Kidney tubule cell (primary cell): ENCODE measurements around the gene NDUFB10.
A peak's percentile ranks its signal among the peaks of the same experiment; 100 is the strongest.
"Not testable (repeated sequence)": the region's sequence is repeated elsewhere in the genome, so short reads cannot be mapped to it uniquely, and the experiment has no call there.

Source experiments
- DNase-seq: peaks from one replicate; pipeline ENCODE4 v3.0.0-alpha.2; 2018; ENCODE audit warnings: low spot score

The NDUFB10 gene

DNA sequence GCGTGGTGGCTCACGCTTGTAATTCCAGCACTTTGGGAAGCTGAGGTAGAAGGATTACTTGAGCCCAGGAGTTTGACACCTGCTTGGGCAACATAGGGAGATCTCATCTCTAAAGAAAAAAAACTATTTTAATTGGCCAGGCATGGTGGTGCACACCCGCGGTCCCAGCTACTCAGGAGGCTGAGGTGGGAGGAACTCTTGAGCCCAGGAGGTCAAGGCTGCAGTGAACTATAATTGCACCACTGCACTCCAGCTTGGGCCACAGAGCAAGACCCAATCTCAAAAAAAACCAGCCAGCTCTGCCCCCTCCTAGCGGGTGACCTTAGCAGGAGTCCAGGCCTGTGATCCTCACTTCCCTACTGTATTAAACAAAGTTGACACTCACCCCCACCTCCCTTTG is 35.2 kb upstream of the NDUFB10 start:
- DNase-seq, result no peak

DNA sequence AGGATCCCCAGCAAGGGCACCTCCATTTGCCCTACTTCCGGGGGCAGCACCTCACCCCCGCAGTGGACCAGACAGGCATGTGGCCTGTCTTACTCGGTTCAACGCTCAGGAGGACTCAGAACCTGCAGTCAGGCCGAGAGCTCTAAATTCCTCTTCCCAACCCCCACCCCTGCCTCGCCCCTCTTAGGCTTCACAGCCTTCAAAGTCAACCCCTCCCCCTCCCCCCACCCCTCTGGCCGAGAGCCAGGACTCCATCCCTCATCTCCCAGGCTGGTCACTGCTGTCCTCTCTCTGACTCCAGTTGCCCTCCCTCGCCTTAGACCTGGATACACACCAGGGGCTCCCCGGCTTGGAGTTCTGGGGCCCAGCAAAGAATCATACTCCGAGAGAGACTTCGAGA is 33.1 kb upstream of the NDUFB10 start:
- DNase-seq, result peak; percentile 19

DNA sequence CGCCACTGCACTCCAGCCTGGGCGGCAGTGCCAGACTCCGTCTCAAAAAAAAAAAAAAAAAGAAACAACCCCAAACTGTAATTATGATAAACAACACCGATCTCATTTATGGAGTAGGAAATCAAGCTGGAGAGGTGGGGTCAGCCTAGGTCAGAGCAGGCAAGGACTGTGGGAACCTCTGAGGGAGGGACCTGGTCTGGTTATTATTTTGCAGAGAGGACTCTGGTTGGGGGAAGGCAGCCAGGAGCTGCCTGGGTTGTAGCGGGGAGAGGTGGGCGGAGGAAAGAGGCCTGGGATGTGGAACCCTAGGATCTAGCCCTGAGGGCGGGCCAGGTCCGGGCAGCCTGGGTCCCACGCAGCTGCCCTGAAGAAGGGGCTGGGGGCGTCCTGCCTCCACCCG is 30.2 kb upstream of the NDUFB10 start:
- DNase-seq, result peak; percentile 30

DNA sequence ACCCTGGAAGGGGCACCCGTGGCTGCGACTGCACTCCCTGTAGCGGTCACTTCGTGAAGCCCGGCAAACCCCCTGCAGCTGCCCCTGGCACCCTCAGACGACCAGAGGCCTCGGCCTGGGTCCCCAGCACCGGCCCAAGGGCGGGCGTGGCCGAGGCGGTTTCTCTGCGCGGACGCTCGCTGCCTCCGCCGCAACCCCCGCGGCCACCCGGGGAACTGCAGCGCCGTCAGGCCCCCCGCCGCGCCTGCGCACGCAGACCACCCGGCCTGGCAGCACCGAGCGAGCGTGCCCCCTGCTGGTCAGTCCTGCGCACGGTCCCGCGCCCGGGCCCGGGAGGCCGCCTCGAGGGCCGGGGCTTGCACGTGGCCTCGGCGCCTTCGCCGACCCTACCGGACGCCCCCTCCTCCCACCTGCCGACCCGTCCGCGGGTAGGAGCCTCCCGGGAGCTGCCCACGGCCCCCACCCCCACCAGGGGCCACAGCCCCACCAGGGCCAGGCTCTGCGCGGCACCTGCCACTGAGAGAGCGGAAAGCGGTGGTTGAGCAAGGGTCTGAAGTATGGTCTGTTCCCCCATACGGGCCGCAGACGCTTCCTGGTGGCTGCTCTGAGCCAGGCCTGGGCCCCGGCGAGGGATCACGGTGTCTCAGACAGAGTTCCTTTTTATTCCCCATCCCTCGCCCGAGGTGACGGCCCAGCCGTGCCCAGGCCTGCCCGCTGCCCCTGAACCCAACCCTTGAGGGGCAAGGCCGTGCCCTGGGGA is 29.6 kb upstream of the NDUFB10 start:
- peak; percentile 87 for DNase-seq

DNA sequence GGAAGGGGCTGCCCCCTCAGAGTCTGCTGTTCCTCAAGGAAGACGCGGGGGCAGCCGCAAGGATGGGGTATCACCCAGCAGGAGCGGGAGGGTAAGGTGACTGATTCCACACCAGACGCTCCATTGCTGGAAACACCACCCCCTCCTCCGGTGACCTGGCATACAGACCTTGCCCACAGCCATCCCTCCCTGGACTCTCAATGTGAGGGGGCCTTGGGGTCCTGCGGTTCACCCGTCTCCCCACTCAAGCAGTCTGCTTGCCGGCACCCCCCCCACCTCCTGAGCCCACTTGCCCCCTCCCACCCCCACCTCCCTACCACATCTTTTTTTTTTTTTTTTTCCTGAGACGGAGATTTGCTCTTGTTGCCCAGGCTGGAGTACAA is 29.0 kb upstream of the NDUFB10 start:
- no peak for DNase-seq

DNA sequence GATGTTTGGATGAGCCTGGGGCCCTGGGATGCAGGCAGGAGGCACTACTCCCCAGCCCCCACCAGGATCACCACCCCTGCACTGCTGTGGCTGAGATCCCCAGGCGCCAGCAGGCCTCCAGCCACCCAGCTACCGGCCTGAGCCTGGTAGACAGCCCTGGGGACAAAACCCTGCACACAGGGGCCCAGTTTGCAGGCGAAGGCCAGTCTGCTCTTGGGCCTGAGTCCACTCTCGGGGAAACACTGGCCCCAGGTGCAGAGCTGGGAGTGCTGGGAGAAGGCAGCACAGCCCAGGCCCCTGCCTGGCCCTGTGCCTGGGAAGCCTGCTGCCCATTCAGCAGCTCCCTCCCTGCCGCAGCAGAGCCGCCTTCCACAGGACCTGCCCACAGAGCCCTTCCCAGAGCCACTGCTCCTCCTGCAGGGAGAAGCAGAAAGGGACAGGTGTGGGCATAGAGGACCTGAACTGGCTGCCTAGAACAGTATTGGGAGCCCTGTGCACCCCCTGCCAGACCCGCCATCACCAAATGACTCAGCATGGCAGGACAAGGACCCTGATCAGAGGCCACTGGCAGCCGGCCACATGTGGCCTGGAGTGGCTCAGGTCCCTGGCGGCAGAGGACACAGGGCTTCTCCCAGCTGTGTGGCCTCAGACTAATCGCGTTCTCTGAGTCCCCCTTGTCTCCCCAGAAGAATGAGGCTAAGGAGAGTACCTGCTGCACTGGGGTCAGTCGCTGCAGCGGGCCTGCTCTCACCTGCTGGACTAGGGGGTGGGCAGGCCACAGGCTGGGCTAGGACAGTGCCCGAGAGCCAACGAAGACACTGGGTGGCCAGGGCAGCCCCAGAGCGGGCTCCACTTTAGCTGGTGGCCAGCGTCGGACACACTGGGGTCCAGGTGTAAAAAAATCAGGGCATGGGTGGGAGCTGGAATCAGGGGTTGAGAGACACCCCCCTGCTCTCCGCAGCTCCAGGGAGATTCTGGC is 27.0 kb upstream of the NDUFB10 start:
- peak; percentile 54 for DNase-seq

DNA sequence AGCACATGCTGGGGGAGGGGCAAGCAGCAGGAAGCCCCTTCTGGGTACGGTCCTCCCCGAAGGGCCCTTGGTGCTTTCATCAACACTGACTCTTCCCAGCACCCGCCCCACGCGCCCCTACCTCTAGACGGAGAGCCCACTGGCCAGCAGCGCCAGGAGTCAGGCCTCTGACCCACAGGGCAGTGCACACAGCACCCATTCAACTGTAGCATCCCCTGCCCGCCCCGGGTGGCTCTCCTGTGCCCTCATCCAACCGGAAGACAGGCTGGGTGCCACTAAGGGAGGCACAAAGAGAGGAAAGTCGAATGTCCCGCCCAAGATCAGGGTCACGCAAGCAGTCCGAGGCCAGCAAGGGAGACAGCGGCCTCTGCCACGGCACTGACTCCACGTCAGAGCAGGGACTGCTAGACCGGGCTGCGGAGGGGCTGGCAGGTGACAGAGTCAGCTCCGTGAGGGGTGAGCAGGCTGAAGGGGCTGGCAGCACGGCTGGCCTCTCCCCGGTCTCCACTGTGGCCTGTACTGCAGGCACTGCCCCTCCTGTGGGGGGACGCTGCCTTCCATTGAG is 26.2 kb upstream of the NDUFB10 start:
- DNase-seq, result no peak

DNA sequence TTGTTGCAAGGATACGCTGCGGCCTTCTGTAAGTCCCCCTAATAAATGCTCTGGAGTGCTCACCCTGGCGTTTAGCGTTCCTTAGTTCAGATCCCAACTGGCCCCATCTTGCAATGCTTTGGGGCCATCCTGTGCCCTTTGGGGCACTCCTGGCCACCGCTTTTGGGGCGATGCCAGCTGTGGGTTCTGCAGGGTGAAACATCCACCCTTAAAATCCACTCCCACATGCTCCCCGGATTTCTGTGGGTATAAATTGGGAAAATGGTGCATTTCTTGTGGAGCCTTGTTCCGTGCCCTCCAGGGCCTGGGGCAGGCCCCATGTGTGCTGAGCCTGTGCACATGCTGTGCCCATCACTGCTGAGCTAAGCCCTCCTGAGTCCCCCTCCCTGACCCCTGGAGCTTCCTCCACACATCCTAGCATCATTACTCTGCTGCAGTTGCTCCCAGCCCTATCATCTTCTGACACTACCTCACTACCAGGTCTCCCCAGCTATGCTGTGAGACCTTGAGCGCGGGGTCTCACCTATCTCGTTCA is 22.3 kb upstream of the NDUFB10 start:
- DNase-seq, result no peak

DNA sequence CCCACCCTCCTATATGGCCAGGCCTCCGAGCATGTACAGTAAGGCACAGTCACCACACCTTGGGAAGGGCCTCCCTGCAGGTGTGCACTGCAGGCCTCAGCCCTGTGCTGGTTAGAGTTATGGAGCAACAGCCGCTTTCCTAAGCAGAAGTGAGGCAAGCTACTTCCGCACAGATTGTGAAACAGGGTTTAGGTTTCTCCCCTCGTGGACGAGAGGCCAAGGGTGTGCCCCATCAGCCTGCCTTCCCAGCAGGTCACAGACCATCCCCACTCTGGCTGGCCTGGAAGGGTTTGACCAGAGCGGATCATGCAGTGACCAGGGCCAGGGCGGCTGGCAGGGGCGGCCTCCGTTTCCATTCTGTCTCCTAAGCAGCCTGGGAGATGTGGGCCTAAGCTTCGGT is 21.0 kb upstream of the NDUFB10 start:
- no peak for DNase-seq

DNA sequence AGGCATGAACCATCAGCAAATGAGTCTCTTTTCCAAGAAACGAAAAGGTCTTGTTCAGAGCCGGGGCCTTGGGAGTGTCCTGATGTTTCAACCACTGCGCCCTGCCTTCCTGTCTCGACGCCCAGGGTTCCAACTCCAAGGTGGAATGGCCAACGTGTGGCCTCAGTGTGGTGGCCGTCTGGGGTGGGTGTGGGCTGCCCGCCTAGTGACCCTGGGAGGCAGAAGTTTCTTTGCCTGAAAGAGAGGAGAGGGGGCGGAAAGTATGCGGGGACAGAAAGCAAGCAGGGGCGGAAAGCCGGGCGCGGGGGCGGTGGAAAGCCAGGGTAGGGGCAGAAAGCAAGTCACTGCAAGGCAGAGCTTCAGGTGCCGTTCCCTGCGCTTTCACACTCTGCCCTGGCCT is 20.4 kb upstream of the NDUFB10 start:
- DNase-seq, result no peak

DNA sequence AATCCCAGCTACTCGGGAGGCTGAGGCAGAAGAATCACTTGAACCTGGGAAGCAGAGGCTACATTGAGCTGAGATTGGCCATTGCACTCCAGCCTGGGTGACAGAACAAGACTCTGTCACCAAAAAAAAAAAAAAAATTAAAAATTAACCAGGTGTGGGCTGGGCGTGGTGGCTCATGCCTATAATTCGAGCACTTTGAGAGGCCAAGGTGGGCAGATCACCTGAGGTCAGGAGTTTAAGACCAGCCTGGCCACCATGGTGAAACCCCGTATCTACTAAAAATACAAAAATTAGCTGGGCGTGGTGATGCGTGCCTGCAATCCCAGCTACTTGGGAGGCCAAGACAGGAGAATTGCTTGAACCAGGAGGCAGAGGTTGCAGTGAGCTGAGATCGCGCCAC is 19.5 kb upstream of the NDUFB10 start:
- not testable (repeated sequence) for DNase-seq

DNA sequence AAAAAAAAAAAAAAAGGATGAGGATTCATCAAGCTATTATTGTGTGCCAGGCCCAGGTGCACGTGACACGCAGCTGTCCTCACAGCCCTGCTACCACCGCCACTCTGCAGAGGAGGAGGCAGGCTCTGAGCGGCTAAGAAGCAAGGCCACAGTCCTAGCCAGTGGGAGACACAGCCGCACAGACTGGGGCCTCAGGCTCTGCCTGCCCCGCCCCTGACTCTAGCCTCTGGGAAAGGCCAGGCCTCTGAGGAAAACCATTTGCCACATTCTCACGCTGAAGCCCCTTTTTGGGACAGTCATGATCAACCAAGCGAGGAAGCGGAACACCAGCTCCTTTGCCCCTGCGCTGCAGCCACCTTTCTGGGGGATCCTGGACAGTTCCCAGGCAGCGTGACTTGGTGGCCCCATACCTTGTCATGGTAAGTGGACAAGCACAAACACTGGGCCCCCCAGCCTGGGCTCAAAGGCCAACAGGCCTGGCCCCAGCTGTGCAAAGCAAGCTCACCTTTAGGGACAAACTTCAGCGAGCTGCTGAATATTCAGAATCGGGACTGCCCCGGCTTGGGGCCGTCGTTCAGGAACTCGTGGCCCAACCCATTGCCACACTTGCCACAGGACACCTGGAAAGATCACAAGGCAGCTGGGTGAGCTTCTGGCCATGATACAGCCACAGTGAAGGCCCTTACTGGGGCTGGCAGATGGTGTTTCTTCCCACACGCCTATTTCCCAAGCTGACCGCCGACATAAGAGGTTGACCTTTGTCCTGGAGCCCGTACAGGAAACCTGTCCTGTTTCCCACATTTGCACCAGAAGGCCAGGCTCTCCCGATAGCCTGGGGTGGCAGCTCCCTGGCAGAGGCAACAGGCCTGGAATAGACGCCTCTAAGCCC is 18.8 kb upstream of the NDUFB10 start:
- DNase-seq, result no peak

DNA sequence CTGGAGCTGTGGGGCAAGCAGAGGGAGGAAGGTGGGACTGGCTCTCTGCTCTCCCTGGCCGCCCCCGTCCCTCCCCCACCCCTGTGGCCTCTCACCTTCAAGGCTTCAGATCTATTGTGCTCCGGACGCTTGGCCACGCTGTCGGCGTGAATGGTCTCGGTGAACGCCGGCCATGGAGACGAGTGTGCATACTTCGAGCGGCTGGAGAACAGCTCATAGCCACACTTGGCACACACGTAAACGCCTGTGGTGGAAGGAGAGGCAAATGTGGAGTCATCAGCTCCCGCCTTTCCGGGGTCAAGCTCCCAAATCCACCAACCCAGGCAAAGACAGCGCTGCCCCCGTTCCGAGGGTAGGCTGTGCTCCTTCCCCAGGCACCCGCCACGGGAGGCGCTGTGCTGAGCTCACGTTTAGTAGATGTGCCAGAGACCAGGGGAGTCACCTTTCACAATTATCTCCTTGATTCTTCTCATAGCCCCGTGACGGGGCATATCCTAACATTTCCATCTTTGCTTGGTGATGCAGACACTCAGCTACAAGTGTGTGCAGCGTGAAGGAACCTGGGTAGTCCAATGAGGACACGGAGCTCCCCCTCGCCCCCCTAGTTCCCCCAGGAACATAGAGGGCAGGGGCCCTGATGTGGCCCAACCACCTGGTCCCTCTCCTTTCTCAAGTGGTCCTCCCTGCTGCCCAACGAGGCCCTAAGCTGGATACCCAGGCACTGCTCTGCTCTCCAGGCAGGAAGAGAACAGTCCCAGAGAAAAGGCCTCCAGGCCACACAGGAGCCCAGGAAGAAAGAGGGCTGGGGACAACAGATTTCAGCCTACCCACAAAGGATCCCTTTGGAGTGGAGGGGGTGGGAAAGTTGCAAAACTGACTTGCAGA is 17.9 kb upstream of the NDUFB10 start:
- DNase-seq, result peak; percentile 85

DNA sequence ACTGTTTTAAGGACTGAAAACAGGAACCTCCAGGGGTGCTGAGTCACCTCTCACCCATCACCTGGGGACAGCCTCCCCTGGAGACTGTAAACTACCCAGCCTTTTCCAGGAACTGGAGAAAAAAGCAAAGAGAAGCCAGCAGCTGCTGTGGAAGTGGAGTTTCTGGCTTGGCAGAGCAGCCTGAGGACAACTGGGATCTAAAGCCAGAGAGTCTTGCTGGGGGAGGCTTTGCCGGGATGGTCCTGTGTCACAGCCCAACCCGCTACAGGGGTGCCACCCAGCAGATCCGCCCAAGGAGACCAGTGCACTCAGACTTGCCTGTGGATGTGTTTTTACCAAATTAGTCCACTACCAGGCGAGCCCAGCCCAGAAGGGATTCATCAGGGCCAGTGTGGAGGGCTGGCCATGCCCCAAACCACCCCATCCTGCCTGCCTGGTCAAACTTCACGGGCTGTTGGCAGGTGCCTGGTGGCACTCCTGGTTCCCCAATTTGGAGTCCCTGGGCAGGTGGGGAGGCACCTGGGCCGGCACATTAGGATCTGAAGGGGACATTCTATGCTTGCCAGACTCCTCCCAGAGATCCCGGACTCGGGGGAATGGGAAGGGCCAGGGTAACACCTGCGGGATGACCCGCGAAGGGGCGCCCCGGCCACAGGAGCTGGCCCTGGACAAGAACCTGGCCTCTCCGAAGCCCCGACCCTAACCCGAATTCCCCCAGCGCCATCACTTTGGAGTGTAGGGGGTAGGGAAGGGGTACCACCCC is 17.1 kb upstream of the NDUFB10 start:
- DNase-seq, result peak; percentile 64

DNA sequence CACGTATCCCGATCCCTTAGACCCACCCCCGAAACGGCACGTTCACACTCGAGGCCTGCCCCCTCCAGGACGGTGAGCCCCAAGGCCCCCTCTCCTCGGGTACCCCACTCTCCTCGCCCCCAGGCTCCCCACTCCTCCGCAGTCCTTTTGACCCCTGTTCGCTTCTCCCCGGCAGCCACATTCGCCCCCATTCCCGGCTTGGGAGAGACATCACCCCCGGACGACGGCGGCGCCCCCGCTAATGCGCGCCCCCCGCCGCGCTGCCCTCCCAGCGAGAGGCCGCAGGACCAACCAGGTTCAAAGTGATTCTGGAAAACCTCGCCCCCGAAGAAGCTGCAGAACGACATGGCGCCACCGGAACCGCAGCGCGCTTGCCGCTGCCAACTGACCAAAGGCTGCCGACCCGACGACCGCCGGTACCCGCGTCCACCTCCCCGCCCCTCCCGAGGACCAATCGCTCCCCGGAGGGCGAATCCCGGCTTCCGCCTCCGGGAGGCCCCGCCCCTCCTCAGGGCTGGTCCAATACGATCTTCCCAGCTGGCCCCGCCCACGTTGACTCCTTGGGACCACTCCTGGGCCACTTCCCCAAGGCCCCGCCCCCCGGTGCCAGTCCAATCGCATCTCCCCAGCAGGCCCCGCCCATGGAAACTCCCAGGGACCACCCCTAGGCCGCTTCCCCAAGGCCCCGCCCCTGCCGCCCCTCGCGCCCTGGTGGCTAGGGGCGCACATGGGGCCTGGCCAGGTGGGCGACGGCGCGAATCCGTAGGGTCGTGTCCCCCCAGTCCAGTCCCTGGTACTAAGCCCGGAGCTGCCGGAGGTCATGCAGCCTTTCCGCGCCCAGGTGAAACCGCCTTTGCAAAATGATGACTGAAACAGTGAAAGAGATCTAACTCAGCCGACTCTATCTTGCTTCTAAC is 16.3 kb upstream of the NDUFB10 start, which contains the start of gene MSRB1:
MSRB1 (minus strand) TSS at position 390 of the 917 bp plus-strand sequence; CDS start at position 347, 43 bp downstream.
- peak; percentile 98 for DNase-seq

DNA sequence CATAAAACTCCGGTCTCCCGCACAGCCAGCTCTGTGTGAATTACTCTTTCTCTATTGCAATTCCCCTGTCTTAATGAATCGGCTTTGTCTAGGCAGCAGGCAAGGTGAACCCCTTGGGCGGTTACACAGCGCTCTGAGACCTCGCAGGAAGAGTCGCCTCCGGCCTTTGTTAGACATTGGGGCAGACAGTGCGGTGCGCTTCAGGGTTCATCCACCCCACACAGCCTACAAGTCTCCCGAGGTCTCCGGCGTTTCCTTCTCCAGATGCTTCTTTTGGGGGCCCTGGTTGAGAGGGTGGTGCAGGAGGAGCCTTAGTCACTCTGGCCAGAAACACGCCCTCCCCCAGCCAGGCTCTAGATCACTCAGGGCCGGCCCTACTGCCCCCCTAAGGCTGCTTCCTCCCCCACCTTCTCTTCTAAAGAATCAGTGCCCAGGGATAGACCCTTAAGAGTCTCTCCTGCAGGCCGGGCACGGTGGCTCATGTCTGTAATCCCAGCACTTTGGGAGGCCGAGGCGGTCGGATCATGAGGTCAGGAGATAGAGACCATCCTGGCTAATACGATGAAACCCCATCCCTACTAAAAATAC is 14.6 kb upstream of the NDUFB10 start:
- no peak for DNase-seq

DNA sequence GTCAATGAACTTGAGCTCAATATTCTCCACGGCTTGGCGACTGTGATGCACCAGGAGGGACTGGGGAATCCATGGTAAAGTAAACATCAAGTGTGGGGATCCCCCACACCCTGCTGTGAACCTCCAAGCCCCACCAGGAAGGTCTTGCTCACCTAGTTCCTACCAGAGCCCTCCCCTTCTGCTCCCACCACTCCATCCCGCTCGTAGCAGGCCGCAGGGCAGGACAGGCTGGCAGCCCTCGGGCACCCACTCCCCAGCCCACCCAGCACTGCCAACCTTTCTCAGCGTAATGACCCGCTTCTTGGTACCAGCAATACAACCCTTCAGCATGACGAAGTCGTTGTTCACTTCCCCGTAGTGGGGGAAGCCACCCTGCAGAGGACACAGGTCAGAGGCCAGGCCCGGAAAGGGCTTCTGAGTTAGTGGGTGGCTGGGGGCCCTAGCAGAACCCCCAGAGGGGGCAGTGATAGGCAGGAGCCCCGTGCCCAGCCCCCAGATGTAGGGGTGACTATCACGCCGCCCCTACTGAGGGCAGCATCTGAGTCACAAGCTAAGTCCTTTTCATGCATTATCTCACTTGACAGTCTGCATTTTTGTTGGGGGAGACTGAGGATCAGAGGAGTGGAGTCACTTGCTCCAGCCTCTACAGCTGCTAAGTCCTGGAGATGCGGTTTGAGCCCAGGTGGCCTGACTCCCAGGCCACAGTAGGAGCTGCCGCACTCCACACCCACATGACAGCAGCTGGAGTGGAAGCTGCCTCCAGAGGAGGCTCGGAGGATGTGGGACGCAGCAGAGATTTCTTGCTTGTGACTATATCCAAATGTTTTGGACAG is 13.6 kb upstream of the NDUFB10 start:
- DNase-seq, result no peak
